BE2C (cell line): ENCODE data around the gene PLOD3.
"Not testable (repeated sequence)": the region's sequence is repeated elsewhere in the genome, so short reads cannot be mapped to it uniquely, and the experiment has no call there.

Experiments used
- DNase-seq: peaks from one replicate; pipeline ENCODE4 v3.0.0-alpha.2; 2020
- H3K27me3 ChIP-seq: fragments of 250-450 bp; sonication (Bioruptor Pico); 2 replicates; pipeline ENCODE4 v1.5.1; 2020; ENCODE audit warnings: mild to moderate bottlenecking
- H3K36me3 ChIP-seq: fragments of 250-450 bp; sonication (Bioruptor Pico); 2 replicates; pipeline ENCODE4 v1.5.1; 2020; ENCODE audit warnings: mild to moderate bottlenecking
- H3K4me1 ChIP-seq: fragments of 250-450 bp; sonication (Bioruptor Pico); 2 replicates; pipeline ENCODE4 v1.5.1; 2020
- H3K4me3 ChIP-seq: 2 replicates; pipeline ENCODE4 v1.5.1; 2011; ENCODE audit warnings: low read depth, low read length
- H3K9me3 ChIP-seq: fragments of 250-450 bp; sonication (Bioruptor Pico); 2 replicates; pipeline ENCODE4 v1.5.1; 2020
- CTCF ChIP-seq: IDR thresholded peaks from 2 replicates; pipeline ENCODE4 v1.5.1; 2012; ENCODE audit warnings: mild to moderate bottlenecking, low read depth, low read length

The PLOD3 gene

GRCh38 chr7:101200862-101201599, 16.4 kb downstream of the PLOD3 start, which contains the start of gene MOGAT3:
TSS of gene MOGAT3 (minus strand) at chr7:101201036. CDS start at chr7:101200854, 182 bp downstream.
- Histone ChIP-seq H3K4me3 (no peak within 1 kb of the TSS), H3K4me1 (no peaks in the 10 kb centered on the region)

GRCh38 chr7:101200504-101200861, 16.9 kb downstream of the PLOD3 start:
- no peak for TF ChIP-seq CTCF
- Histone ChIP-seq H3K36me3 (no peaks in the 10 kb centered on the region), H3K27me3 (no peaks in the 10 kb centered on the region), H3K4me3 (no peak overlapping the region), H3K9me3 (no peaks in the 10 kb centered on the region), H3K4me1 (no peaks in the 10 kb centered on the region)
- DNase-seq = no peak

More at GRCh38 chr7:101200862-101201599, 16.4 kb downstream of the PLOD3 start, which contains the start of gene MOGAT3:
- TF ChIP-seq CTCF = no peak
- Histone ChIP-seq H3K27me3 (no peaks in the 10 kb centered on the region), H3K9me3 (no peaks in the 10 kb centered on the region), H3K36me3 (no peaks in the 10 kb centered on the region; the same call in 1 of the 2 replicates)
- DNase-seq = no peak

GRCh38 chr7:101199522-101199921, 17.9 kb downstream of the PLOD3 start:
- H3K4me3 ChIP-seq = not testable (repeated sequence)

GRCh38 chr7:101198476-101198875, 18.9 kb downstream of the PLOD3 start:
- no peak for DNase-seq
- no peaks in the 10 kb centered on the region for H3K36me3 ChIP-seq
- H3K27me3 ChIP-seq = no peaks in the 10 kb centered on the region
- no peaks in the 10 kb centered on the region for H3K4me1 ChIP-seq
- no peak for TF ChIP-seq CTCF
- H3K9me3 ChIP-seq = no peaks in the 10 kb centered on the region
- no peak overlapping the region for H3K4me3 ChIP-seq

More at GRCh38 chr7:101199522-101199921, 17.9 kb downstream of the PLOD3 start:
- not testable (repeated sequence) for H3K36me3 ChIP-seq, H3K27me3 ChIP-seq, H3K9me3 ChIP-seq, H3K4me1 ChIP-seq, DNase-seq

GRCh38 chr7:101197991-101198390, 19.4 kb downstream of the PLOD3 start:
- H3K36me3 ChIP-seq = no peaks in the 10 kb centered on the region
- no peak overlapping the region for H3K4me3 ChIP-seq
- DNase-seq = no peak
- H3K27me3 ChIP-seq = no peaks in the 10 kb centered on the region
- H3K9me3 ChIP-seq = no peaks in the 10 kb centered on the region
- no peaks in the 10 kb centered on the region for H3K4me1 ChIP-seq
- TF ChIP-seq CTCF = no peak

GRCh38 chr7:101195884-101196283, 21.5 kb downstream of the PLOD3 start:
- no peaks in the 10 kb centered on the region for H3K4me1 ChIP-seq
- TF ChIP-seq CTCF = no peak

More at GRCh38 chr7:101195884-101196283, 21.5 kb downstream of the PLOD3 start:
- H3K36me3 ChIP-seq = no peaks in the 10 kb centered on the region
- no peak overlapping the region for H3K4me3 ChIP-seq
- no peaks in the 10 kb centered on the region for H3K9me3 ChIP-seq
- DNase-seq = no peak
- H3K27me3 ChIP-seq = no peaks in the 10 kb centered on the region
